Retinal pigment epithelial cell (primary cell): ENCODE measurements around the gene POLE.

Experiments
- DNase-seq: peaks from one replicate; pipeline ENCODE4 v3.0.0-alpha.2; 2010; ENCODE audit warnings: low read depth
- H3K4me3 ChIP-seq: 2 replicates; pipeline ENCODE4 v1.5.1; 2011; ENCODE audit warnings: mild to moderate bottlenecking, low read length, control low read depth, moderate library complexity
- CTCF ChIP-seq: conservative IDR thresholded peaks from 2 replicates; pipeline ENCODE4 v1.5.1; 2011; ENCODE audit warnings: low read depth, low read length, control low read depth, inconsistent platforms

Gene POLE

GRCh38 chr12:132653567-132654290 is 33.4 kb downstream of the POLE start:
- H3K4me3 ChIP-seq: no peak overlapping the region
- no peak for TF ChIP-seq CTCF
- no peak for DNase-seq

- no peak for DNase-seq
- TF ChIP-seq CTCF: no peak
- no peak overlapping the region for H3K4me3 ChIP-seq
These were observed 35.6 kb downstream of the POLE start for GRCh38 chr12:132651444-132652100.

GRCh38 chr12:132649226-132649945 is 37.8 kb downstream of the POLE start:
- no peak overlapping the region for H3K4me3 ChIP-seq
- no peak for TF ChIP-seq CTCF
- DNase-seq: no peak

GRCh38 chr12:132648616-132649225 is 38.4 kb downstream of the POLE start:
- no peak overlapping the region for H3K4me3 ChIP-seq
- TF ChIP-seq CTCF: no peak
- DNase-seq: no peak

GRCh38 chr12:132647858-132648257 is 39.3 kb downstream of the POLE start:
- DNase-seq: no peak
- H3K4me3 ChIP-seq: no peak overlapping the region
- no peak for TF ChIP-seq CTCF

GRCh38 chr12:132646850-132647249 is 40.3 kb downstream of the POLE start:
- no peak for TF ChIP-seq CTCF
- DNase-seq: no peak
- H3K4me3 ChIP-seq: no peak overlapping the region
